RKO (cell line): ENCODE measurements around the gene LY6G6C.
"Not testable (repeated sequence)": the region's sequence is repeated elsewhere in the genome, so short reads cannot be mapped to it uniquely, and the experiment has no call there.

Experiments
- DNase-seq: peaks from one replicate; pipeline ENCODE4 v3.0.0-alpha.2; 2016; ENCODE audit warnings: low spot score

Gene LY6G6C

GRCh38 chr6:31727034-31727716 lies 5.6 kb upstream of the LY6G6C start:
- DNase-seq, result no peak

GRCh38 chr6:31725502-31726350 lies 4.2 kb upstream of the LY6G6C start:
- no peak for DNase-seq

GRCh38 chr6:31723980-31724691 lies 2.6 kb upstream of the LY6G6C start:
- no peak for DNase-seq

- no peak for DNase-seq
These were observed 1.9 kb upstream of the LY6G6C start, which contains the start of gene MPIG6B for GRCh38 chr6:31723245-31723979. TSS of gene MPIG6B (plus strand) at chr6:31723373. CDS start at chr6:31723384, 11 bp downstream.

- no peak for DNase-seq
These were observed 627 bp upstream of the LY6G6C start for GRCh38 chr6:31722173-31722572.

- no peak for DNase-seq
These were observed 1.3 kb downstream of the LY6G6C start for GRCh38 chr6:31720196-31720770.

- DNase-seq, result no peak
These were observed 2.5 kb downstream of the LY6G6C start for GRCh38 chr6:31719001-31719400.

GRCh38 chr6:31718265-31718664 lies 3.3 kb downstream of the LY6G6C start:
- DNase-seq, result no peak

- no peak for DNase-seq
These were observed 3.9 kb downstream of the LY6G6C start for GRCh38 chr6:31717499-31718222.

- no peak for DNase-seq
These were observed 6.3 kb downstream of the LY6G6C start, which contains the start of gene LY6G6D for GRCh38 chr6:31715022-31715958. TSS of gene LY6G6D (plus strand) at chr6:31715348. CDS start at chr6:31715356, 8 bp downstream.

GRCh38 chr6:31713991-31714684 lies 7.4 kb downstream of the LY6G6C start:
- DNase-seq, result no peak

- no peak for DNase-seq
These were observed 8.1 kb downstream of the LY6G6C start for GRCh38 chr6:31713465-31713864.

- DNase-seq, result no peak
These were observed 9.2 kb downstream of the LY6G6C start for GRCh38 chr6:31712296-31712695.

GRCh38 chr6:31711233-31711632 lies 10.3 kb downstream of the LY6G6C start:
- DNase-seq, result no peak

- DNase-seq, result no peak
These were observed 10.9 kb downstream of the LY6G6C start for GRCh38 chr6:31710523-31711219.

- DNase-seq, result not testable (repeated sequence)
These were observed 12.4 kb downstream of the LY6G6C start for GRCh38 chr6:31709157-31709556.

- DNase-seq, result no peak
These were observed 13.3 kb downstream of the LY6G6C start for GRCh38 chr6:31708224-31708623.

- no peak for DNase-seq
These were observed 13.8 kb downstream of the LY6G6C start for GRCh38 chr6:31707701-31708100.
